Trophoblast cell (in vitro differentiated cells and primary cell): Measurements from ENCODE around the gene TNIK.

Experiments
- DNase-seq, 2 donors: peaks; one replicate each; pipeline ENCODE4 v3.0.0-alpha.2; 2016
- H2AFZ ChIP-seq: 2 replicates; pipeline ENCODE4 v1.6.1; 2013; ENCODE audit warnings: low read length, moderate library complexity, mild to moderate bottlenecking; ENCODE audit not compliant: insufficient read depth, poor library complexity
- H2AK5ac ChIP-seq: 2 replicates; pipeline ENCODE4 v1.6.1; 2013; ENCODE audit warnings: mild to moderate bottlenecking, low read length
- H2BK120ac ChIP-seq: 2 replicates; pipeline ENCODE4 v1.6.1; 2013; ENCODE audit warnings: low read length, mild to moderate bottlenecking, moderate library complexity; ENCODE audit not compliant: insufficient read depth, poor library complexity
- H2BK12ac ChIP-seq: 2 replicates; pipeline ENCODE4 v1.6.1; 2013; ENCODE audit warnings: mild to moderate bottlenecking, low read length, moderate library complexity
- H2BK5ac ChIP-seq: 2 replicates; pipeline ENCODE4 v1.6.1; 2013; ENCODE audit warnings: low read length, low read depth, moderate library complexity, mild to moderate bottlenecking; ENCODE audit not compliant: poor library complexity
- H3K14ac ChIP-seq: 2 replicates; pipeline ENCODE4 v1.6.1; 2013; ENCODE audit warnings: mild to moderate bottlenecking, low read length
- H3K18ac ChIP-seq: 2 replicates; pipeline ENCODE4 v1.6.1; 2013; ENCODE audit warnings: mild to moderate bottlenecking, low read length
- H3K23ac ChIP-seq: 2 replicates; pipeline ENCODE4 v1.6.1; 2013; ENCODE audit warnings: low read length
- H3K27ac ChIP-seq: 2 replicates; pipeline ENCODE4 v1.5.1; 2013; ENCODE audit warnings: low read depth, mild to moderate bottlenecking, inconsistent platforms, low read length, moderate library complexity
- H3K27me3 ChIP-seq: 2 replicates; pipeline ENCODE4 v1.6.1; 2013; ENCODE audit warnings: inconsistent platforms, mild to moderate bottlenecking, low read length, moderate library complexity; ENCODE audit not compliant: insufficient read depth
- H3K36me3 ChIP-seq, 2 experiments: 1 replicate in 1 of 2; 2 replicates in 1 of 2; pipeline ENCODE4 v1.6.1; 2013; ENCODE audit warnings: low read length in 2 of 2, mild to moderate bottlenecking in 2 of 2, moderate library complexity in 1 of 2; ENCODE audit not compliant: insufficient read depth in 2 of 2, control insufficient read depth in 1 of 2
- H3K4ac ChIP-seq: 2 replicates; pipeline ENCODE4 v1.6.1; 2013; ENCODE audit warnings: low read depth, mild to moderate bottlenecking, low read length, moderate library complexity
- H3K4me1 ChIP-seq, 2 experiments: 1 replicate in 1 of 2; 2 replicates in 1 of 2; pipeline ENCODE4 v1.6.1; 2013; ENCODE audit warnings: low read length in 2 of 2, mild to moderate bottlenecking in 2 of 2, moderate library complexity in 1 of 2; ENCODE audit not compliant: insufficient read depth in 2 of 2, control insufficient read depth in 1 of 2
- H3K4me2 ChIP-seq: 2 replicates; pipeline ENCODE4 v1.6.1; 2013; ENCODE audit warnings: inconsistent platforms, mild to moderate bottlenecking, low read length, moderate library complexity
- H3K4me3 ChIP-seq: 2 replicates; pipeline ENCODE4 v1.5.1; 2013; ENCODE audit warnings: mild to moderate bottlenecking, low read depth, low read length, inconsistent platforms
- H3K79me1 ChIP-seq: one replicate; pipeline ENCODE4 v1.6.1; 2013; ENCODE audit warnings: low read length
- H3K79me2 ChIP-seq: 2 replicates; pipeline ENCODE4 v1.6.1; 2013; ENCODE audit warnings: low read length, mild to moderate bottlenecking; ENCODE audit not compliant: control insufficient read depth, insufficient read depth, poor library complexity
- H3K9ac ChIP-seq: 2 replicates; pipeline ENCODE4 v1.6.1; 2013; ENCODE audit warnings: mild to moderate bottlenecking, low read length
- H3K9me3 ChIP-seq: 2 replicates; pipeline ENCODE4 v1.6.1; 2013; ENCODE audit warnings: low read depth, mild to moderate bottlenecking, control low read depth, inconsistent platforms, low read length; ENCODE audit not compliant: insufficient read depth
- H4K12ac ChIP-seq: 2 replicates; pipeline ENCODE4 v1.6.1; 2013; ENCODE audit warnings: low read depth, mild to moderate bottlenecking, low read length, moderate library complexity
- H4K8ac ChIP-seq: 2 replicates; pipeline ENCODE4 v1.6.1; 2013; ENCODE audit warnings: low read depth, mild to moderate bottlenecking, low read length, moderate library complexity
- H4K91ac ChIP-seq: one replicate; pipeline ENCODE4 v1.6.1; 2013; ENCODE audit warnings: low read depth, mild to moderate bottlenecking, low read length, moderate library complexity
- WGBS: extraction: QIAGEN DNeasy Blood & Tissue Kit; methylation state at CpG from one replicate; pipeline ENCODE4 v1.1.7; 2013; ENCODE audit warnings: missing lambda C conversion rate; ENCODE audit not compliant: insufficient read length, insufficient coverage; ENCODE audit errors: extremely low coverage; 5-methylcytosine and 5-hydroxymethylcytosine counted together

The TNIK gene

DNA sequence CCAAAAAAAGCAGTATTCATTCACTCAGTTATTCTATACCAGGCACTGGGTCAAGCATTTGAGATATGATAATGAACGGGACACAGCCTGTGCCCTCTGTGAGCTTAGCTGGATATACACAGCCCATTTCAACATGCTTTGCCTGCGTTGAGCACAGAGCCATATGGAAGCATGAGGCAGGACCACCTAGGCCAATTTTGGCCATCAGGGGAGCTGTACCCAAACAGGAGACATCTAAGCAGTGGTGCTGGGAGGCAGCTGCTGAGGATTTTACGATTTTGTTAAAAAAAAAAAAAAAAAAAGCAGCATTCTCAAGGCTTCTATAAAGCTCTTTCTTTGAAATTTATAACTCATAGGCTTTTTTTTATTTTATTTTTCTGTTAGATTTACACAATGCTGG, 346.5 kb downstream of the TNIK start:
- no peaks in the 10 kb centered on the region for H3K9me3 ChIP-seq
- WGBS: no CpG with 5 or more reads among the region's 3 CpGs
- H3K27ac ChIP-seq: no peak overlapping the region
- H3K14ac ChIP-seq: no peak overlapping the region
- no peak overlapping the region for H4K8ac ChIP-seq
- no peak overlapping the region for H3K9ac ChIP-seq
- no peak overlapping the region for H2BK12ac ChIP-seq
- no peak overlapping the region for H3K4me3 ChIP-seq
- peaks cover 0 to 4% of the 10 kb centered on the region in 2 experiments for H3K4me1 ChIP-seq
- DNase-seq: no peak
- H3K4ac ChIP-seq: no peak overlapping the region
- H4K91ac ChIP-seq: no peak overlapping the region
- no peak overlapping the region for H2AFZ ChIP-seq
- no peaks in the 10 kb centered on the region for H3K27me3 ChIP-seq
- H3K4me2 ChIP-seq: no peak overlapping the region
- no peak overlapping the region for H2BK5ac ChIP-seq
- H3K23ac ChIP-seq: no peak overlapping the region
- no peak overlapping the region for H2AK5ac ChIP-seq
- H3K36me3 ChIP-seq: no peaks in the 10 kb centered on the region
- H3K18ac ChIP-seq: no peak overlapping the region
- no peaks in the 10 kb centered on the region for H3K79me1 ChIP-seq
- H4K12ac ChIP-seq: no peak overlapping the region
- H3K79me2 ChIP-seq: no peaks in the 10 kb centered on the region
- H2BK120ac ChIP-seq: no peak overlapping the region

DNA sequence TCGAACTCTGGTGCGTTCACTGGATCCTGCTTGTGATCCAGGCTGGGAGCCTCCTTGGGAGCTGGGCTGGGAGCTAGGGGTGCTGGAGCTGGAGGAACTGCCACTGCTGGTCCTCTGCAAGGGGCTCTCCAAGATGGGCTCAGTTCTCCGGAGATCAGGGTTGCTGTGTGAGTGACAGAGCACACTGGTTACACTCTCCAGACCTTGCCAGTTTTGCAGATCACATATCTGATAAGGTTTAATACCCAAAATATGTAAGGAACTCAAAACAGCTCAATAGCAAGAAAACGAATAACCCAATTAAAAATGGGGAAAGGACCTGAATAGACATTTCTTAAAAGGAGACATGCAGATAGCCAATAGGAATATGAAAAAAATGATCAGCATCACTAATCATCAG, 349.5 kb downstream of the TNIK start:
- Histone ChIP-seq H2BK120ac (no peak overlapping the region), H3K27me3 (no peaks in the 10 kb centered on the region), H4K12ac (no peak overlapping the region), H2BK5ac (no peak overlapping the region), H2AK5ac (no peak overlapping the region), H2BK12ac (no peak overlapping the region), H3K4ac (no peak overlapping the region), H3K4me1 (peaks cover 0 to 4% of the 10 kb centered on the region in 2 experiments), H3K27ac (no peak overlapping the region), H4K91ac (no peak overlapping the region), H3K79me2 (no peaks in the 10 kb centered on the region), H3K79me1 (no peaks in the 10 kb centered on the region), H3K14ac (no peak overlapping the region), H3K18ac (no peak overlapping the region), H3K4me2 (no peak overlapping the region), H3K9me3 (no peaks in the 10 kb centered on the region), H3K4me3 (no peak overlapping the region), H4K8ac (no peak overlapping the region), H3K36me3 (no peaks in the 10 kb centered on the region), H3K9ac (no peak overlapping the region), H2AFZ (no peak overlapping the region), H3K23ac (no peak overlapping the region)
- DNase-seq: no peak
- WGBS: no CpG with 5 or more reads among the region's 4 CpGs

DNA sequence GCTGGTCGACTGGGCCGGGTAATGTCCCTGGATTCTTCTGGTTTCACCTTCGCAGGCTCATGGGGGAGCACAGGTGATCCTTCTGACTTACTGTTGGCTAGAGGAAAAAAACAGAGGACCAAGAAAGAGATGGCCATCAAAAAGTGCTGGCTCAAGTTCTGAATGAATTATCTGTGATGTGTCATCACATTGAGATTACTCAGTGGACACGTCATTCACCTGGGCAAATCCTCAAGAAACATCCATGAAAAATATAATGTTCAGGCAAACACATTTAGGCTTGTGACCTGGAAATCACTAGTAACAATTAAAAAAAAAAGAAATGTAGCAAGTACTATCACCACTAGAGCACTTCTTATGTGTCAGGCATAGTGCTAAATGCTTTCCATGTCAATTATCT, 352.1 kb downstream of the TNIK start:
- H3K4me3 ChIP-seq: no peak overlapping the region
- no peak overlapping the region for H2AK5ac ChIP-seq
- no peaks in the 10 kb centered on the region for H3K79me1 ChIP-seq
- H3K23ac ChIP-seq: no peak overlapping the region
- H4K8ac ChIP-seq: no peak overlapping the region
- no peak overlapping the region for H2BK120ac ChIP-seq
- H3K27ac ChIP-seq: no peak overlapping the region
- H3K27me3 ChIP-seq: no peaks in the 10 kb centered on the region
- H3K4ac ChIP-seq: no peak overlapping the region
- no peak overlapping the region for H3K4me2 ChIP-seq
- WGBS: no CpG with 5 or more reads among the region's 4 CpGs
- no peak overlapping the region for H3K18ac ChIP-seq
- H2BK12ac ChIP-seq: no peak overlapping the region
- H4K91ac ChIP-seq: no peak overlapping the region
- H3K9ac ChIP-seq: no peak overlapping the region
- H2AFZ ChIP-seq: no peak overlapping the region
- H3K9me3 ChIP-seq: no peaks in the 10 kb centered on the region
- H3K4me1 ChIP-seq: peaks cover 0 to 4% of the 10 kb centered on the region in 2 experiments
- no peak overlapping the region for H2BK5ac ChIP-seq
- peak in 1 of 2 donors; percentile 10 for DNase-seq
- no peak overlapping the region for H4K12ac ChIP-seq
- H3K14ac ChIP-seq: no peak overlapping the region
- H3K36me3 ChIP-seq: no peaks in the 10 kb centered on the region
- H3K79me2 ChIP-seq: no peaks in the 10 kb centered on the region

DNA sequence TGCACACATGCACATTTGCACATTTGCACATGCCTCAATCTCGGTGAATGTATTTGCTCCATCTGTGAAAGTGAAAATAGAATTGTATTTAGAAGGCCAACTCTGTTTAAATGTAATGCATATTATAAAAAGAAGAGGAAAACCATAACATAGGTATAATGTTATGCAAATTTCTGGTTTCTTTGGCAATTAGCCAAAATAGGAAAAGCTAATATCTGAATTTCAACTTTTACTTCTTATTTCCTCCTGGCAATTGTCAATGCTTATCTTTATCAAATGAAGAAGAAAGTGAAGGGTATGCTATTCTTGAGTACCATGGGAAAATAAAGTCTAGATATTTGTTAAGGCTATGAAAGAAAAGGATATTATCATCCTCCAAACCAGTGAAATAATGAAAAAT, 357.0 kb downstream of the TNIK start:
- H3K79me1 ChIP-seq: no peaks in the 10 kb centered on the region
- no peaks in the 10 kb centered on the region for H3K4me1 ChIP-seq
- no peak overlapping the region for H3K27ac ChIP-seq
- no peak overlapping the region for H3K9ac ChIP-seq
- no peak for DNase-seq
- H3K23ac ChIP-seq: no peak overlapping the region
- H4K8ac ChIP-seq: no peak overlapping the region
- H2AK5ac ChIP-seq: no peak overlapping the region
- no peak overlapping the region for H2BK5ac ChIP-seq
- H3K18ac ChIP-seq: no peak overlapping the region
- H2BK12ac ChIP-seq: no peak overlapping the region
- H3K14ac ChIP-seq: no peak overlapping the region
- no peaks in the 10 kb centered on the region for H3K27me3 ChIP-seq
- no CpG with 5 or more reads among the region's 1 CpG for WGBS
- no peak overlapping the region for H4K12ac ChIP-seq
- no peak overlapping the region for H4K91ac ChIP-seq
- H3K36me3 ChIP-seq: no peaks in the 10 kb centered on the region
- H3K4me3 ChIP-seq: no peak overlapping the region
- H3K4me2 ChIP-seq: no peak overlapping the region
- H2AFZ ChIP-seq: no peak overlapping the region
- H2BK120ac ChIP-seq: no peak overlapping the region
- no peaks in the 10 kb centered on the region for H3K9me3 ChIP-seq
- no peaks in the 10 kb centered on the region for H3K79me2 ChIP-seq
- no peak overlapping the region for H3K4ac ChIP-seq
